GM18907 (cell line): Measurements from ENCODE around the gene OBI1.

Source experiments
- ATAC-seq: cut with Tn5 transposase; IDR thresholded peaks from one replicate; pipeline ENCODE4 v1.9.1; 2021; ENCODE audit warnings: mild to moderate bottlenecking, moderate library complexity; ENCODE audit not compliant: unreplicated experiment

Gene OBI1, protein sequence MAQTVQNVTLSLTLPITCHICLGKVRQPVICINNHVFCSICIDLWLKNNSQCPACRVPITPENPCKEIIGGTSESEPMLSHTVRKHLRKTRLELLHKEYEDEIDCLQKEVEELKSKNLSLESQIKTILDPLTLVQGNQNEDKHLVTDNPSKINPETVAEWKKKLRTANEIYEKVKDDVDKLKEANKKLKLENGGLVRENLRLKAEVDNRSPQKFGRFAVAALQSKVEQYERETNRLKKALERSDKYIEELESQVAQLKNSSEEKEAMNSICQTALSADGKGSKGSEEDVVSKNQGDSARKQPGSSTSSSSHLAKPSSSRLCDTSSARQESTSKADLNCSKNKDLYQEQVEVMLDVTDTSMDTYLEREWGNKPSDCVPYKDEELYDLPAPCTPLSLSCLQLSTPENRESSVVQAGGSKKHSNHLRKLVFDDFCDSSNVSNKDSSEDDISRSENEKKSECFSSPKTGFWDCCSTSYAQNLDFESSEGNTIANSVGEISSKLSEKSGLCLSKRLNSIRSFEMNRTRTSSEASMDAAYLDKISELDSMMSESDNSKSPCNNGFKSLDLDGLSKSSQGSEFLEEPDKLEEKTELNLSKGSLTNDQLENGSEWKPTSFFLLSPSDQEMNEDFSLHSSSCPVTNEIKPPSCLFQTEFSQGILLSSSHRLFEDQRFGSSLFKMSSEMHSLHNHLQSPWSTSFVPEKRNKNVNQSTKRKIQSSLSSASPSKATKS

DNA sequence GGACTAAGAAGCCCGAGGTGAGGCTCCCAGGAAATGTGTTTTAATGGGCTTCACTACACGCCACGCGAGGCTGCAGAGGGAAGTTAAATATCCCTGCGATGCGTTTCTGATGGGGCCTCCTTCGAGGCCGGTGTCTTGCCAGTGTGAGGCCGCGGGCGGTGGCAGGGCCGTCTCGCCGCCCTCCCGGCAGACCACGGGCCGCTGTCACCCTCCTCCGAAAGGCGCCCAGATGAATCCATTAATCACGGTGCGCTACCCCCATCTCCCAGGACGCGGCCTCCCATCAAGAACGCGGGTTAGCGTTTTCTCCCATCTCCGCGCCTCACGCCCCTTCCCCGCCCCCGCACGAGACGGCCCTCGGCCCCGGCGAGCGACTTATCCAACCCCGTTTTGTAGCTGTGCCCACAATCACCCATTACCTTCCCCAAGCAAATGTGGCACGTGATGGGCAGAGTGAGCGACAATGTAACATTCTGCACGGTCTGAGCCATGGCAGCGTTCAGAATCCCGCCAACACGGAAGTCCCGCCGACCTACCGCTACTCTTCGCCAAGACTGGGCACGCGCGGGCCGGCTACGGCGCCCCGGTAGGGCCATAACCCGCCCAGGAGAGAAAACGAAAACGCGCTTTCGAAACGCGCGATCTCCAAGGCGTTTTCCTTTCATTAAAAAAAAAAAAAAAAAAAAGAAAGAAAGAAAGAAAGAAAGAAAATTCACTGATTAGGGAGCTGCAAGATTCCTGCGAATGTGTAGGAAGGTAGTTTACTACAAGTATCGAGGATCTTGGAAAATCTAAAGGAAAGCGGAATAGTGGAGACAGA is at the start of gene OBI1:
OBI1 (minus strand) TSS at position 526 of the 820 bp plus-strand sequence; CDS start at position 491, 35 bp downstream.
- peak; percentile 88 for ATAC-seq

DNA sequence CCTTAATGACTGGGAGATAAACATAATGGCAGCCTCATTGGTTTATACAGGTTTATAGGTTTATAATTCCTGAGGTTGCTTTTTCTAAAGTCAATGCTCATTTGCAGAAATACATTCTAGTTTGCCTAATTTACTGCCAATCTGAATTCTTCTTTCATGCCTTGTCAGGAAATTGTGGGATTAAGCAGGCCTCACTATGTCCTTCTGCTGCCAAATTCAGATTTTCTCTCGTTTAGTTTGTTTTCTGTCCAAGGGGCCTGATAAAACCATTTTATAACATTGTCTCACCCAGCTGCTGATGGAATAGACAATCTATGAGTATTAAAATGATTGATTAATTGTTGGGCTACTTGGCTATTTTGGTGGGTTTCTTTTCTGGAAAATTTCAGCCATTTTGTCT is 42.4 kb upstream of the OBI1 start:
- ATAC-seq: no peak

DNA sequence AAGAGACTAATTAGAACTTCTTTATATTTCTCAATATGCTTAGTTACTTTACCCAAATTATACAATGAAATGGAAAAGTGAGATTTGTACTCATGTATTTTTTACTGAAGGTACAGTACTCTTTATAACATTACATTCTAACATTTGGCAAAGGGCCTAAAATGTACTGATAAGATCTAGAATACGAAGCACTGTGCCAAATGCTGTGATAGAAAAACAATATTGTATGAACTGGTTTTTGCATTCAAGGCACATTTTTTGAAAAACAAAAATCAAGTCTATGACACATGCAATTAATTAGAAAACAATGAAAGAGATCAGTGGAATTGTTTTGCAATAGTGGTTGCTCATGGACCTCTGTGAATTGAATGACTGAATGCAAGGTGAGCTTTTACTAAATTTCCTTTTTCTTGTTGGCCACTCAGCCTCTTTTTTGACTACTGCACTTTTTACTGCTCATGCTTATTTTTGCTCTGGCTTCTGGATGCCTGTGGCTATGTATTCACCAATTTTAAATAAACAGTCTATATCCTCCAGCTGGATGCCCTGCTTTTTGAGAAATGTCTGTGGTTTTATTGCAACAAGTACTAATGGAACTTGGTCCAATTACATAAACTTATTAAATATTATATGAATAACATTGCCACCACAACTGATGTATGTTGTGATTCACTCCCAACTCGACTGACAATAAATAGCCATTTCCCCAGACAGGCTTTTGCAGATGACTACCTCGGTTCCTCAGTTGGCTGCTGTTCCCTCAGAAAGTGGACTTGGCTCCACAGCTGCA is 41.4 kb upstream of the OBI1 start:
- ATAC-seq: no peak

DNA sequence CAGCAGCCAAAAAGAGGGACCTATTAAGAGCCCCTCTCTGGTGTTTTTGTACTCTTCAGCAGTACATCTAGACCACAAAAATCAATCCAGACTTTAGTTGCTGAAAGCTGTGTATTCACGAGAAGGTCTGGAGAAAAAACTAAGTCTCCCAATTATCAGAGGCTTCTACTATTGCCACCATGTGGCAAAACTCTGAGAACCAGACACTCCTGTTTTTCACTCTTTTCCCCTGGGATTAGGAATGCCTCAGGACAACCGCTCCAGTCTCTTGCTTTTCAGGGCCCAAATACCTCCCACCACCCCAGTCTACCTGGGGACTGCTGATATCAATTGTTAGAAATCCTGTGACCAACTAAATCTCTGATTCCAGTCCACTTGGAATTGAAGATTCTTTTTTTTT is 30.1 kb upstream of the OBI1 start:
- no peak for ATAC-seq

DNA sequence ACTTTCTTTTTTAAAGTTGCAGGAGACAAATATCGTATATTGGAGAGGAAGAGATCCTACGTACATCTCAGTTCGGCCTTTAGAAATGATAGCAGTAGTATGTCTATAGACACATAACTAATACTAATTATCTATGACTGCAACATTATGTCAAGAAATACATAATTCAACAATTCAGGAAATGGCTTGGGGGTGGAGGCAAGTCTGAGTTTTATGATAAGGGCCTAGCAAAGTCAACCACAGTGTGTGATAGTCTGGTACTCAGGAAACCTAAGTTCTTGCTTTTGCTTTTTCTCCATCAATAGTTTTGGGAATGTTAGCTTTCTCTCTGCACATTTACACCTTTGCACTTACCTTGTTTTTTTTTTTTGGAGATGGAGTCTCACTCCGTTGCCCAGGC is 27.5 kb upstream of the OBI1 start:
- no peak for ATAC-seq

DNA sequence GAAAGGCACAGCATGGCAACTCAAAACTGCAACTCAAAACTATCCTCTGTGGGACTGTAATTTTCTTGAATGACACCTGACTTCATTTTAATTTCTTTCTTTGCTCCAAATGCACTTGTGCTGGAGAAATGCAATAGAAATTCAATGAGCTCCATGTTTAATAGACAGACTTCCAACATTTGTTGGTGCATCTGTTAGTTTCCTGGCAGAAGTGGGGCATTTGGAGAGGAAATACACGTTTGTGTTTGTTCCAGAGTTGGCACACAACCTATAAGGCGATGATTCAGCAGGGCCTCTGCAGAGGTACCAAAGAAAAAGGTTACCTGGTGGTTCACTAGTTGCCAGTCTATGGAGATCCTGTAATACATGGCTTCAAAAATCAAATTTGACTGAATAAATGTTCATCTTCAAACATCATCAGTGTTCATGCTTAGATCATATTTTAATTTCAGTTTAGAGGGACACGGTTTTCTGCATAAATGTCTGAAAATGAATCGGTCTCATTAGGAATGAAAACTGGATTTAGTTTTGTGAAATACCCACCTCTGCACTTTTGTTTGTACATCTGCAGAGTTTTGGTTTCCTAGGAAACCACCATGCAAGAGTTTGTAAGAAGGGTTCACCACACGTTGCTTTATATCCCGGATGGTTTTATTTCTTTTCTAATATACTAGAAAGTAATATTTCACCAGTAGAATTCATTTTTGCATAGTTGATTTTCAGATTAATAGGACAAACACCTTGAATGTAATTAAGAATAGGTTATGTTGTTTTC is 21.8 kb upstream of the OBI1 start:
- no peak for ATAC-seq

DNA sequence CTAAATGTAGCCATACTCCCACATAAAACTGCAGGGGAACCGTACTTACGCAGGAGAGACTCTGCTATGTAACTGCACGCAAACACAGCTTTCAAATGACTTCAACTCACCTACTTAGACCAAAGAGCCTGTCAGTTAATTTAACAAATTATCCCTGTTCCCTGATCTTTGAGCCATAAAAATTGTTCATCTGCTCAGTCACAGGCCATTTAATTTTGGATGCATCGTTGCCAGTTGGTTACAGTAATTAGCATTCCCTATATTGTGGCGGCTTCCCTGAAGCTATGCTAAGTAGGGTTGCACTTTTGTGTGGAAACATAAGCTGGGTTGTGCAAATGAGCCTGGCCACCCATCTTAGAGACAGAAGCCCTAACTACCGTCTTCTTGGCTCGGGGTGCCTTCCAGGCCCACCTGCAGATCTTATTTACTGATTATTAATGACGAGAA is 21.2 kb upstream of the OBI1 start:
- no peak for ATAC-seq

DNA sequence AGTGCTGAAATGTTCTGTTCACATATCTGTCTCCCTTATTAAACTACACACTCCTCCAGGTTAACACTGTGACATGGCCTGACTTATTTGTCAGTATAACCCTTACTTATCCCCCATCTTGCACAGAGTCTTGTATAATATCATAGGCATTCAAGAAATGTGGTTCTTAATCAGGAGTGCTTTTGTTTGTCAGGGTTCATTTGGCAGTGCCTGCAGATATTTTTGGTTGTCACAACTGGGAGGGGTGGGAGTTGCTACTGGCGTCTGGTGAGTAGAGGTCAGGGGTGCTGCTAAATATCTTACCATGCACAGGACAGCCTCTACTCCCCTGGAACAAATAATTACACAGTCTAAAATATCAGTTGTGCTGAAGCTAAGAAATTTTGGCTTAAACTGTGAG is 20.4 kb upstream of the OBI1 start:
- no peak for ATAC-seq

DNA sequence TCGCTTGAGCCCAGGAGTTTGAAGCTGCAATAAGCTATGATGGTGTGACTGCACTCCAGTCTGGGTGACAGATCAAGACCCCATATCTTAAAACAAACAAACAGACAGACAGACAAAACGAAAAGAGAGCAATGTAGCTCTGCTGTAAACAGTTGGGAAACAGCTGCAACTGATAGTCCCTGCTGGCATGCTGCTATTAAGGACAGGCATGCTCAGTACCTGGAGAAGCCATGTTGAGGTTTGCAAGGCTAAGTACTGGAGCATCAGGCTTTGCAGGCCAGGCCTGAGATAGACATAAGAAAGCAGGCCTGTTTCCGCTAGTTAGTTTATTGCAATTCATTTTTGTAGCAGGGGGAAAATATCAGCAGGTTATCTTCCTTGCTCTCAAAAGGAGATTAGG is 16.2 kb upstream of the OBI1 start:
- no peak for ATAC-seq

DNA sequence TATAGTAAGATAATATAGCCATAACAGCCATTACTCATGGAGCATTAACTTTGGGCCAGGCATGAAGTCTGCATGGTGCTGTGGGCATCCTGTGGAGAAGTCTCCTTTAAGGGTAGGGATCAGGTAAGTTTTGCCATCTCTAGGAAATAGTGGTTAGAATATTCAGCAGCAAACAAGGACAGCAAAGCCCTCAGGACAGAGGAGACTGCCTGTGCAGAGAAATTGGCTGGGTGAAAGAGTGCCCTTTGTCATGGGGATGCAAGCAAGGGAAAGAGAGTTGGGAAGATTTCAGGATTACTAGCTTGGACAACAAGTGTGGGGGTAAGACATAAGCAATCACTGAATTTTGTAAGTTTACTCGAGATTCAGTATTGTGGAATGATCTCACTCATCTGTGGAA is 15.7 kb upstream of the OBI1 start:
- ATAC-seq: no peak

DNA sequence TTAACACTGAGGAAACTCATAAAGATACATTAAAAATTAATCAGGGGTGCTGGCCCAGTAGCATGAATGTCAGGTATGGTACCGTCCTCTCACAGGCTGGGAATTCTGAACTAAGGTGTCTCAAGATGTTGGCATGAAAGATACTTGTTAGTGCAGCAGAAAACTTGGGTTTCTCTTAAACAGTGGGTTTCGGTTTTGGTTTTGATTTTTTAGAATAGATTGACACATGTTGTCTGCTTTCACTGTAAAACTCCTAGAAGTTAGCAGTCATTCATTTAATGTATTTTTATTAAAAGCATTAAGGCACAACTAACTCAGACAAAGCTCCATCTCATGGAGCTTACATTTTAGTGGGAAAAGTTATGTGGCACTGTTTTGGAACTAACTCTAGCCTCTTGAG is 3.5 kb upstream of the OBI1 start:
- no peak for ATAC-seq

DNA sequence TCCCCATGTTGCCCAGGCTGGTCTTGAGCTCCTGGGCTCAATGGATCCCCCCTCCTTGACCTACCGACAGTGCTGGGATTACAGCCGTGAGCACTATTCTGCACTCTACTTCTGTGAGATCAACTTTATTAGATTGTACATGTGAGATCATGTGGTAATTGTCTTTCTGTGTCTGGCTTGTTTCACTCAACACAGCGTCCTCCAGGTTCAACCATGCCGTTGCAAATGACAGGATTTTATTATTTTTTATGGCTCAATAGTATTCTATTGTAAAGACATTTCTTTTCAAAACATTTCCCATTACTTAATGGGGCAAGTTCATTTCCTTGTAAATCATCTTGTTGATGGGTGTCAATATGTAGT is 1.5 kb upstream of the OBI1 start:
- peak; percentile 2 for ATAC-seq

DNA sequence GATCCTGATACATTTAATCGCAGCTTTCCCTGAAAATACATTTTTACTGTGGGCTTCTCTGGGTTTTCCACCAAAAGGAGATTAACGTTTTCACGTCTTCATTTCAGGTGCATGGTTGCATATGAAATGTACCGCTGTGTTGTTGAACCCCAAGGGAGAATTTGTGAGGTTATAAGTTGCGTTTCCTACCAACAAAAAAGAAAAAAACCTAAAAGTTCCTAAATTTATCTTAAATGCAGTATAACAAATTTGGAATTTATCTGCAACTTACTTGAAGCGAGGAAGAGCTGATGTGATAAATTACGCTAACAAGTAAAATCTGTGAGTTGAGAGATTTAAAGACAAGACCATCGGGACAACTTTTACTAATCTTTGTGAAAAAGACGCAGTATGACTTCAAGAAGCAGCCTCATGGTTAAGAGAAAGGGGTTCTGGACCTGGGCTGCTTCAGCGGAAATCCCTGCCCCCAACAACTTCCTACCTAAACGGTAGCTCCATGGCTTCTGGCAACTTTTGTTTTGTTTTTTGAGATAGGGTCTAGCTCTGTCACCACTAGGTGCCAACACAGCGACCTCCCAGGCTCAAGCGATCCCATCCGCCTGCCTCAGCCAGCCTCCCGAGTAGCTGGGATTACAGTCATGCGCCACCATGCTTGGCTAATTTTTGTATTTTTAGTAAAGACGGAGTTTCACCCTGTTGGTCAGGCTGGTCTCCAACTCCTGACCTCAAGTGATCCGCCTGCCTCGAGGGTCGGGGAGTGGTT is 958 bp upstream of the OBI1 start:
- peak; percentile 32 for ATAC-seq

DNA sequence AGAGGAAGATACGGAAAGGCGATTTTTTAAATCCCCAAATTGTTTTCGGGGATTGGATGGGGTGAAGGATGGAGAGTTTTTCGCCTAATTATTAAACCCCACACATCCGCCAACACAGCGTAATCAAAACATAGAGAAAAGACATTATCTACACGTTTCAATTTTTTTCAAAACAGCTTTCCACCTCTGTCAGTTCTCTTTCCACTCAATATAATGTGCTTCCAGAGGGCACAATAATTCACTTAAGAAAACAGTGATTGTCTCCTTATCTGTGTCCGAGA is 435 bp upstream of the OBI1 start:
- ATAC-seq: no peak

DNA sequence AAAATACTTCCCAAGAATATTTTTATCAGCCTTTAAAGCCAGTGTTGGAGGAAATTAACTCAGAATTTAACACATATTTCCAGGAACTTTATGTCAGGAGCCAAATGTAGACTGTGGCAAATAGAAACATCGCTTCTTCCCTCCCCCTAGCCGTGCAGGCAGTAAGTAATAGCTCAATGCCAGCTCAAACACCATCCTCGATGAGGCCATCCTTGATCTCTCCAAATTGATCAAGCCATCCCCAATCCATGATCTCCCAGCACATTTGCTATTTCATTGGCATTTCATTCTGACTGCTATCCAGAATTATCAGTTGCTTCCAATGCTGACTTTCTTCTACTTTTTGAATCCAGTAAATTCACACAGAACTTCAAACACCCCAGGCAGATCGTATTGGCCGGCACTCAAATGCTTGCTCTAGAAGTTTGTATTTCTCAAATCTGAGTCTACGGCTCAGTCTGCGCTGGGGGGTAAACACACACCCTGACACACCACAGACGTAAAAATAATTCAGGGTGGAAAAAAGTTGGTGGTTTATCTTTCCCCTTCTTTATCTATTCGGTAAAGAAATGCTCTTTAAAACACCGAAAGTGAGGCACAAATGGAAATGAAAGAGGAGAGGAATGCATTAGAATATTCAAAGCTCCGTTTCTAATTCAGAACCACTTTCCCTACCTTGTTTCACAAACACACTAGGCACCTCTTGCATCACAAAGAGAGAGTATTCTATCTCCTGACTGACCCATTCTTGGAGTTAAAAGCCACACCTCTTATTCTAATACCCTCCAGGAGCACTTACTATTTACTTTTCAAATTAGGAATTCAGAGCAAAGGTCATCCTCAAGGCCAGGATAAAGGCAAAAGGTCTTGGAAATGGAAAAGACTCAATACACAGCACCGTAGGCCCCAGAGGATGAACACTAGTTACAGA is 991 bp downstream of the OBI1 start:
- peak; percentile 23 for ATAC-seq

DNA sequence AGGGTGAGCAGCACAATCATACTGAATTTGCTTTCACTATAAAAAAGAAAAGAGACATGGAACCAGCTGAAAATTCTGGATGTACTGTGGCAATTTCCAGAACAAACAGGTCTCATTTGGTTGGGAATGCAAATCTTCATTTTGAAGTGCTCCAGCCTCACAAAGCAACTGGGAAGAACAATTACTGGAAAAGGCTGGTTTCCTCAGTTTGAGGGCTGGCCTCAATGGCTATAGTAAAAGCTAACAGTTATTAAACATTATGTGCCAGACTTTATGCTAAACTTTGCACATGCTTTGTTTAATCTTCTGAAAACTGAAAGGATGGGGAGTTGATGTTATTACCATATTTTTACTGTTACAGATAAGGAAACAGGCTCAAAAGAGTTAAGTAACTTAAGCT is 3.0 kb downstream of the OBI1 start:
- ATAC-seq: no peak

DNA sequence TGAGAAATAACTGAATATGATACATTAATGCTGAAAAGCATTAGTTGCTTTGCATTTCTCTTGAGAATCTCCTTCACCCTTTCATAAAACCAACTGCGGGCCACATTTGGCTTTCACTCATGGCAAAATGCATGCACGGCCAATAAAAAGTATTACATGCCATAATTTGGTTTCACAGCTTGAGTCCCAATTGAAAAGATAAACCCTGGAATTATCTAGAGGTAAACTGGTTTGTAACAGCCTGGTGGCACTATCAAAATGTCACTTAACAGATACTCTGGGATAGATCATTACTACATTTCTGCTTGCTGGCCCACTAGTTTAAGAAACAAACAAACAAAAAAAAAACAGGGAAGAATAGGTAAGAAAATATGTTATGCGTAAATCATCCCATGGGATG is 3.9 kb downstream of the OBI1 start:
- ATAC-seq: no peak

DNA sequence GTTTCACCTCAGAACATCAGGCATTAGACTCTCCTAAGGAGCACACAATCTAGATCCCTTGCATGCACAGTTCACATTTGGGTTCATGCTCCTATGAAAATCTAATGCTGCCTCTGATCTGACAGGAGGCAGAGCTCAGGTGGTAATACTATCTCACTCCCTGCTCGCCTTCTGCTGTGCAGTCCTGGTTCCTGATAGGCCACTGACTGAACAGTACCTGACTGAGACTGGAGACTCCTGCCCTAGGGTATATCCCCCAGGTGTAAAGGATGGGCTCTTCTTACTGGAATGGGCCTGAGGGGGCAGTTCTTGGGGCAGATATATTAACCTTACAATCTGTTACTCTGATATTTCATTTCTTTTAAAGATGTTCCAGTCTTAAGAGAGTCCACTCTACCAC is 6.3 kb downstream of the OBI1 start:
- no peak for ATAC-seq

DNA sequence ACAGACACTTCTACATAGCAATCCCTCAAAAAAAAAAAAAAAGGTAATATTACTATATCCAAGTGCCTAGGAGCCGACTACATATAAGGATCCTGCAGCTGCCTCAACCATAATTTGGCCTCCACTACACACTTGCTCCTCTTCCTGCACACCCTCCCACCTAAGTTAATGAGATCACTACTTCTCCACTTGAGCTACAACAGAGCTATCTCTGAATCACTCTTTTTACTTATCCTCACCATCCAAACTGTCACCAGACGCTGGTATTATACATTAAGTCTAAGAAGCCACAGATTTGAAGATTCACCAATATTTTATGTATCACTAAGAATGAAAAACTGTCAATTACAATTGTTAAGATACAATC is 8.3 kb downstream of the OBI1 start:
- no peak for ATAC-seq
